A549 (cell line): ENCODE data around the gene RIN2.

ENCODE experiments used
- CEBPB ChIP-seq, 2 experiments: fragments of >200 bp in 1 of 2; sonication (Bioruptor Twin) in 1 of 2; formaldehyde crosslinking in 1 of 2; IDR thresholded peaks; 2 replicates each; pipeline ENCODE4 v1.6.1; 2012 to 2016
- CHD2 ChIP-seq: fragments of 150-350 bp; IDR thresholded peaks from 2 replicates; pipeline ENCODE4 v1.6.1; 2014; ENCODE audit warnings: low read length; ENCODE audit not compliant: partially characterized antibody
- FOXS1 ChIP-seq: fragments of 250-450 bp; sonication (Bioruptor Pico); IDR thresholded peaks from 2 replicates; pipeline ENCODE4 v1.5.0; 2020; ENCODE audit warnings: mild to moderate bottlenecking, moderate library complexity
- POLR2A ChIP-seq: IDR thresholded peaks from 2 replicates; pipeline ENCODE4 v1.6.1; 2012; ENCODE audit warnings: mild to moderate bottlenecking, low read length
- POLR2AphosphoS2 ChIP-seq: conservative IDR thresholded peaks from 2 replicates; pipeline ENCODE4 v1.6.1; 2012; ENCODE audit warnings: low read length, improper control_type of control experiment, inconsistent platforms
- RCOR1 ChIP-seq: fragments of 150-350 bp; IDR thresholded peaks from 2 replicates; pipeline ENCODE4 v1.6.1; 2014; ENCODE audit warnings: antibody characterized with exemption, low read length, low read depth
- SMC3 ChIP-seq: fragments of >200 bp; sonication (Bioruptor Twin); formaldehyde crosslinking; IDR thresholded peaks from 3 replicates; pipeline ENCODE4 v1.6.1; 2018; ENCODE audit warnings: inconsistent platforms
- TF ChIP-seq, protein P1 (sequence below): fragments of >200 bp; sonication (Bioruptor Twin); formaldehyde crosslinking; IDR thresholded peaks from 3 replicates; pipeline ENCODE4 v1.5.1; 2016

DNA sequence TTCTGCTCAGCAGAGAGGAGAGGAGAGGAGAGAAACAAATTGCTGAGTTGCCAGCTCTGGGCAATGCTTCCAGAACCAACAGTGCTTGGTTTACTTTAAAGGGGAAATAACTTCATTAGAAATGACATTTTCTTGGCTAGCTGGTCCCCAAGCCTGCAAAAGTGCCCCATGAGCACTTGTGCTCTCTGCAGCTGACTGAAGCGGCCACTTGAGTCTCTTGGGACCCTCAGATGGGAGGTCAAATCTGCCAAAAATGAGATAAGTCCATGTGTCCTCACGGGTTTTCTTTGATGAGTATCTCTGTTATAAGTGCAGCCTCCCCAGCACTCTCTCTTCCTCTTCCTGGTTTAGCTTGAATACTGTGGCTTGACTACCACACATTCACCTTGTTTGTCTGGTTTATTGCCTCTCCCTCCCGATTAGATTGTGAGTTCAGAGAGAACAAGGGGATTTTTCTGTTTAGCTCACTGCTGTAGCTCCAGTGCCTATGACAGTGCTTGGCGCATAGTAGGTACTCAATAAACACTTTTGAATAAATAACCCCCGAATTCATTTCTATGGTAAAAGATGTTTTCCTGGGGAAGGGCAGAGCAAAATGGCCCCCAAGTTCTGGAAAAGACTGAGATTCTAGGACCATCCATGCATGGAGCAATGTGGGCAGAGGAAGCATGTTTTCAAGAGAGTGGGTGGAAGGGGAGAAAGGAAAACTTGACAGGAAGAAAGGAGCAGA, 7.0 kb upstream of the RIN2 start:
- TF ChIP-seq POLR2A (no peak), CEBPB (IDR thresholded peaks at IDR 0.05) (no peak), FOXS1 (CRISPR knock-in tag) (no peak), SMC3 (no peak), CHD2 (no peak), POLR2AphosphoS2 (no peak), RCOR1 (no peak)
- TF ChIP-seq, protein P1, sequence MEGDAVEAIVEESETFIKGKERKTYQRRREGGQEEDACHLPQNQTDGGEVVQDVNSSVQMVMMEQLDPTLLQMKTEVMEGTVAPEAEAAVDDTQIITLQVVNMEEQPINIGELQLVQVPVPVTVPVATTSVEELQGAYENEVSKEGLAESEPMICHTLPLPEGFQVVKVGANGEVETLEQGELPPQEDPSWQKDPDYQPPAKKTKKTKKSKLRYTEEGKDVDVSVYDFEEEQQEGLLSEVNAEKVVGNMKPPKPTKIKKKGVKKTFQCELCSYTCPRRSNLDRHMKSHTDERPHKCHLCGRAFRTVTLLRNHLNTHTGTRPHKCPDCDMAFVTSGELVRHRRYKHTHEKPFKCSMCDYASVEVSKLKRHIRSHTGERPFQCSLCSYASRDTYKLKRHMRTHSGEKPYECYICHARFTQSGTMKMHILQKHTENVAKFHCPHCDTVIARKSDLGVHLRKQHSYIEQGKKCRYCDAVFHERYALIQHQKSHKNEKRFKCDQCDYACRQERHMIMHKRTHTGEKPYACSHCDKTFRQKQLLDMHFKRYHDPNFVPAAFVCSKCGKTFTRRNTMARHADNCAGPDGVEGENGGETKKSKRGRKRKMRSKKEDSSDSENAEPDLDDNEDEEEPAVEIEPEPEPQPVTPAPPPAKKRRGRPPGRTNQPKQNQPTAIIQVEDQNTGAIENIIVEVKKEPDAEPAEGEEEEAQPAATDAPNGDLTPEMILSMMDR = no peak
